ENCODE results near the gene SF3B4.
A peak's percentile ranks its signal among the peaks of the same experiment; 100 is the strongest.

The SF3B4 gene

GRCh38 chr1:149887456-149888246 is 40.0 kb downstream of the SF3B4 start:
- peak; percentile 90 to 100 (median 98) for DNase-seq

- peak in 1 of 3 experiments; percentile 70 for DNase-seq
These were observed 40.5 kb downstream of the SF3B4 start for GRCh38 chr1:149887196-149887455.

GRCh38 chr1:149886396-149887195 is 41.0 kb downstream of the SF3B4 start:
- DNase-seq = peak; percentile 95 to 100 (median 100)

GRCh38 chr1:149886121-149886395 is 41.5 kb downstream of the SF3B4 start:
- peak in 1 of 3 experiments; percentile 63 for DNase-seq

GRCh38 chr1:149885339-149886120 is 42.1 kb downstream of the SF3B4 start:
- peak; percentile 83 to 98 (median 93) for DNase-seq

GRCh38 chr1:149884433-149885338 is 42.9 kb downstream of the SF3B4 start:
- DNase-seq = peak; percentile 46 to 84 (median 81)

- DNase-seq = no peak
These were observed 43.9 kb downstream of the SF3B4 start for GRCh38 chr1:149883598-149884247.

- DNase-seq = no peak
These were observed 45.7 kb downstream of the SF3B4 start for GRCh38 chr1:149881876-149882275.

GRCh38 chr1:149879556-149879955 is 48.0 kb downstream of the SF3B4 start:
- no peak for DNase-seq

- DNase-seq = no peak
These were observed 50.2 kb downstream of the SF3B4 start for GRCh38 chr1:149877211-149877946.
